A172 (cell line): ENCODE measurements around the gene TAX1BP1. TPM values are rescaled to one million over a fixed set of nuclear protein-coding genes. Genes with fewer than 3 reads are reported as not detected.
"Not testable (repeated sequence)": the region's sequence is repeated elsewhere in the genome, so short reads cannot be mapped to it uniquely, and the experiment has no call there.

Experiments
- DNase-seq: peaks from one replicate; pipeline ENCODE4 v3.0.0-alpha.2; 2015; ENCODE audit warnings: low spot score
- total RNA-seq: library from RNA; depleted of rRNA; stranded (reverse); fragments of >200 nt; shearing (Covaris generic); gene quantifications from 2 replicates; pipeline ENCODE4 v1.2.3, GENCODE V29; 2014

TAX1BP1 gene
- total RNA-seq, 1 experiment from 2014 or later = 174 TPM

DNA sequence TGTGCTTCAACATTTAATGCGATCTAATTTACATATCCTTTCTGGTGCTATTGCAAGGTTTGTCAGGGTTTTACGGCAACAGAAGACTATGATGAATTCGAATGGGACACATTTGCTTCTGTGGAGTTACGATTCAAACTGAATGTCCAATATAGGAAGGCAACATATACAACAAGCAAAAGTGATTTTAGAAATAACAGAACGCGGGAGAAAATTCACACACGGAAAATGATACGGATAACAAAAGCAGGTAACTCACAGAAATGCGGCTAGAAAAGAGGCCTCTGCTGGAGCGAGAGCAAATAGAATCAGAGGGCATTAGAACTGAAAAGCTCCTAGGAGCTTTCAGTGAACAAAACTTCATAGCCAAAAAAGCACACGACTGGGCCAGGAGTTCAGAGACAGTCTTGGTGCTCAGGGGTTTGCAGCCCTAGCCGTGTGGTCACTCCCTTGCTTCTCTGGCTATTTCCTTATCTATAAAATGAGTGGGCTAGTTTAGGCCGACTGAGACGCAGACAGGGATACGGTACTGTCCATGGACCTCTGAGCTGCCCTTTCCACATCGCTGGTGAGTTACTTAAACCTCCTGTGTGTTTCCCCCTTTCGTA is 557 bp upstream of the TAX1BP1 start:
- peak; percentile 76 for DNase-seq

- peak; percentile 83 for DNase-seq
Measured at GRCh38 chr7:27740449-27741086, 606 bp downstream of the TAX1BP1 start.

GRCh38 chr7:27742091-27742710 is 2.2 kb downstream of the TAX1BP1 start:
- not testable (repeated sequence) for DNase-seq

DNA sequence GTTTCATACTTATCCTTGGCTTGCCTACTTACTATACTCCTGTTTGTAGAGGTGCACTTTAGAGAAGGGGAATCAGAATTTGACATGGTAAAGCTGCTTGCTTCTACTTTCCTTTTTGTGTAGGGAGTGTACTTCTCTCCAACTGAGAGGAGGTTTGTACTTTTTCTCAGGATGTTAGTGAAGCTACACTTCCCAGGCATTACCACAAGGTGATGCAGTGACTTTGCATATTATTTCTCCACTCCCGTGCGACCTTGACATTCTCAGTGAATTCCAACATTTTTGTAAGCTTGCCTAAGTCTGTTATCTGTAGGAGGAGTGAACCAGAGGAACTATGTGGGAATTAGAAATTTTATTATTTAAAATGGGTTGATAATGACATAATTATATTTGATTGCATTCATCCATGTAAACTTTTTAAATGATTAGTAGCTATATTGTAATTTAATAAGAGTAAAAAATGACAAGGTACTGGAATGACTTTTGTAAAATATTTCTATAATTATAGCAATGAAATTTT is 5.2 kb downstream of the TAX1BP1 start:
- peak; percentile 90 for DNase-seq

- no peak for DNase-seq
Measured at GRCh38 chr7:27746486-27746885, 6.5 kb downstream of the TAX1BP1 start.

- DNase-seq = no peak
Measured at GRCh38 chr7:27746978-27747377, 7.0 kb downstream of the TAX1BP1 start.

- DNase-seq = no peak
Measured at GRCh38 chr7:27747589-27748368, 7.8 kb downstream of the TAX1BP1 start.

DNA sequence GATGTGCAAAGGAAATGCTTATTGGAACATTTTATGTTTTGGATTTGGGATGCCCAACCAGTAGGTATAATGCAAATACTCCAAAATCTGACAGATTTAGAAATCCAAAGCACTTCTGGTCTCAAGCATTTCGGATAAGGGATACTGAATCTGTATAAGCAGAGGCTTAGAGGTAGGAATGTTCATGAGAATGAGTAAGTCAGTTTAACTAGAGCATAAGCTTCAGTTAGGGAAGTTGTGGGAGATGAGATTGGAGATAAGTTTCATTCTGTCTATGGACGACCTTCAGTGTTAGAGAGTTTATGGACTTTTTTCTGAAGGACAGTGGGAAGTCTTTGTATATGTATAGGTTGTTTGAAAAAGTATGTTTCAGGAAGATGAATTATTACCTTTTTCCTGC is 10.4 kb downstream of the TAX1BP1 start:
- DNase-seq = no peak

DNA sequence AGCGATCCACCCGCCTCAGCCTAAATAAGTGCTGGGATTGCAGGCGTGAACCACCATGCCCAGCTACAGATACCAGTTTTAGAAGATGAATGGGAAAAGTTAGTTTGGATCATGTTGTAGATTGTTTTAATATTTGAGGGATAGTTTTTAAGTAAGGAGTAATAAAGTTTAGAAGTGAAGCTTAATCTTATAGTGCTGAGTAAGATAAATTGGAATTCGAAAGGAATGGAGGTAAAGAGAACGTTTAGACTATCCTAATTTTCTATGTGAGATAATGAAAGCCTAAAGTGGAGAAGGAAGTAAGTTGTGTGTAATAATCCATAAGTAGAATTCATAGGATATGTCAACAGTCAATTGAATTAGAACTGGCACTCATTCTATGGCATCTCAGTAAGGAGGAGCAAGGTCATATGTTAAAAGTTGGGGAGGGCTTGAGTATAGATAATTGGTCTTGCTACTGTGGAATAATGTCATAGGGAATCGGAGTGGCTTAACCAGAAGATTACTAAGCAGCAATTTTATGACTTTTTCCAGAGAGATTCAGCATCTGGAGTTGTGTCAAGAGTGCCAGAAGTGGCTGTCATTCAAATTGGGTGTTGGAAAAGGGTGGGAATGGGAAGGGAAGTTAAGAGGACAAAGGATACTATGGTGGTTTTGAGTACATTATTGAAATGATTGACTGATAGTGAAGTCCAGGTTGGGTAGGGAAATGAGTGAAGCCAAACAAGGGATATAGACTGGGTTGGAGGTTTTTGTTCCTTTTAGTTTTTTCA is 12.1 kb downstream of the TAX1BP1 start:
- DNase-seq = no peak

DNA sequence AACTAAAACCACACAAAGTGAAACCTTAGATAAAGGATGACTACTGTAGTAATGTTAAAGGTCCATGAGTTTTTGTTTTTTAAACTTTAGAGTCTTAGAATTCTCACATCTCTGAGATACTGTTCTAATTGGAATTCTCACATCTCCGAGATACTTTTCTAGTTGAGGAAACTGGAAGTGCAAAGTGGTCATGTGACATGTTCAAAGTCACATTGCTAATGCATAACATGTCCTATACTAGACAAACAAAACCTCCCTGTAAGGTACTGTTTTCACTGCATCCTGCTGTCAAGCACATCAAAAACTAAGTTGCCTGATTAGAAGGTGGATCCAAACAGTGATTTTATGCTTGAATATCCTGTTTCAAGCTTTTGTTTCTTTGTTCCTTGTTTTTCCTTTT is 13.9 kb downstream of the TAX1BP1 start:
- DNase-seq = no peak

GRCh38 chr7:27756298-27756697 is 16.3 kb downstream of the TAX1BP1 start:
- DNase-seq = no peak

GRCh38 chr7:27759491-27759890 is 19.5 kb downstream of the TAX1BP1 start:
- no peak for DNase-seq

GRCh38 chr7:27762062-27762461 is 22.1 kb downstream of the TAX1BP1 start:
- no peak for DNase-seq

- DNase-seq = no peak
Measured at GRCh38 chr7:27763983-27764508, 24.1 kb downstream of the TAX1BP1 start.

DNA sequence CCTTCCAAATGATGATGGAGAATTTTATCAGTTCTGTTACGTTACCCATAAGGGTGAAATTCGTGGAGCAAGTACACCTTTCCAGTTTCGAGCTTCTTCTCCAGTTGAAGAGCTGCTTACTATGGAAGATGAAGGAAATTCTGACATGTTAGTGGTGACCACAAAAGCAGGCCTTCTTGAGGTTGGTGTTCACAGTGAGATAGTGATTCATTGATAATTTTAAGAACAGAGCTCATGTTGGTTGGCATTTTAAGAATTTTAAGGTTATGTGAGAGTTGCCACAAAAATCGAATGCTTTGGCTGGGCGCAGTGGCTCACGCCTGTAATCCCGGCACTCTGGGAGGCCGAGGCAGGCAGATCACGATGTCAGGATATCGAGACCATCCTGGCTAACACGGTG is 25.9 kb downstream of the TAX1BP1 start:
- peak; percentile 44 for DNase-seq

DNA sequence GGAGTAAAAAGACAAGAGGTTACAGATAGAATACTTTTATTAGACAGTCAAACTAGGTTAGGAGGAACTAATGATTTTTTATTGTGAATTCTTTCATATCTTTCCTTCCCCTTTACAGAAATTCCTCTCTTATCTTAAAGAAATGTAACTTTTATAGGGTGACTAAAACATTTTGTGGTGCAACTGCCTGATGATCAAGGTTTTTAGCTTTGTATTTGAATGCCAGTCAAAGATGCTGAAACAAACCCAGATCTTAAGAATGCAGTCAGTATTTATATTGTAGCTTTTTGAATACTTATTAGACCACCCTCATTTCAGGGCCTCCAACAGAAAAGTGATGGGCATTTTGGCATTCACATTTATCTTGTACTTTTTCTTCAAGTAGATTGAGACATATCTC is 27.4 kb downstream of the TAX1BP1 start:
- peak; percentile 79 for DNase-seq

GRCh38 chr7:27771111-27771510 is 31.1 kb downstream of the TAX1BP1 start:
- peak; percentile 22 for DNase-seq

DNA sequence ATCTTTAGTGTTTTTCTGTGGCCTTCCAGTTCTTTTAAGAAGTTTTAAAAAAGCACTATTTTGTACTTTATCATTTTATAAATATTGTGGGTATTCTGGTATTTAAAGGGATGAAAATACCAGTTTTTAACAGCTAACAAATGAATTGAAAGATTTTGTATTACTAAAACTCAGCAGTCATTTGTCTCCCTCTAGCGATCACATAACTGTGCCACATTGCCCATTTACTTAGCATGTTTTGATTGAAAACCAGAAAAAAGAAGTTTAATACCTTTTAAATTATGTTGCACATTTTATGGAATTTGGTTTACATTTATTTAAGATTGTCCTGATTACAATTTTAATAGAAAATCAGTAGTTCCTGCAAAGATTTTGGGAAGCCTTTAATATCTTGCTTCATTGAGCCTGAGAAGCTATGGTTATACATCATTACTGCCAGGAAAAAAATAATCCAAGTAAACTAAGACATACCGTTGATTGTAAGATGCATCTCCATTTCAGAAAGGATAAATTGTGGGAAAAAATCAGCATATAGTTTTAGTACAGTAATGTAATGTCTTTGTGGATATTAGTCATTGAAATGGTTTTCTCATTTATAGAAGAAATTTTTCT is 34.9 kb downstream of the TAX1BP1 start:
- peak; percentile 32 for DNase-seq

DNA sequence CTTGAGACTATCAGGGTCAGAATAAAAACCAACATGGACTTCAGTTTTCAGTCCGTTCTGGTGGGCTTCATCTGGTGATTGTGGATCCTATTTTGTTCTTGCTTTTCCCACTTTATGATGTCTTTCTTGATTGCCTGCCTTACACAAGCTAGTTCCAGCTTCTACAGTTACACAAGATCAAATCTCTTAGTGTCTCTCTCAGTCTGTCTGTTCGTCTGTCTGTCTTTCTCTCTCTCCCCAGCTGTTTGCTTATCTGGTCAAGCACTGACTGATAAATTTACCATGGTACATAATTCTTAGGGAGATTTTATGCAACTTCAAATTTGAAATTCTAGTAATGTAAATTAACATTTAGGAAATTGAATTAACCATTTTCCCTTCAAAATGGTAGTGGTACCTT is 35.8 kb downstream of the TAX1BP1 start:
- no peak for DNase-seq

GRCh38 chr7:27777662-27778061 is 37.7 kb downstream of the TAX1BP1 start:
- no peak for DNase-seq

DNA sequence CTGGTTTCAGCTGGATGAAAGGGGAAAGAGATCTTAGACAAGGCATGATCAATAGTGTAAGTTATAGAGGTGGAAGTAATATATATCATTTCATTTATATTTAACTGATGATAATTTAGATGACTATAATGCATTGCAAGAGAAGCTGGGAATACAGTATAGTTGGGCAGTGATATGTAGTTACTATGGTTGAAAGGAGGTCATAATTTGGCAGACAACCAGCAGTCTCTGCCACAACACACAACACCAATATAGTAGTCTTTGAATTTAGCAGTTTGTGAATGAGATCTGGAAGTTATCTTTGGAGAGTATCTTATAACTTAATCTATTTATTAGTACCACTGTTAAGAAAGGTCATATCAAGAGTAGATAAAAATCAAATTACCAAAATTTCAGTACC is 39.9 kb downstream of the TAX1BP1 start:
- DNase-seq = no peak
